DOHH2 (cell line): ENCODE data around the gene C1QTNF6.

ENCODE experiments used
- H3F3A ChIP-seq: fragments of 200-600 bp; sonication (generic), shearing (Covaris generic); 2 replicates; pipeline ENCODE4 v1.6.0; 2016; ENCODE audit warnings: antibody characterized with exemption, mild to moderate bottlenecking; ENCODE audit not compliant: control insufficient read depth, insufficient read depth
- H3K27ac ChIP-seq: fragments of 200-600 bp; sonication (generic); 2 replicates; pipeline ENCODE4 v1.5.1; 2014; ENCODE audit warnings: low read depth, mild to moderate bottlenecking, low read length, moderate library complexity
- H3K27me3 ChIP-seq: fragments of 200-600 bp; sonication (generic); 2 replicates; pipeline ENCODE4 v1.6.1; 2014; ENCODE audit warnings: mild to moderate bottlenecking, low read length, mixed read lengths; ENCODE audit not compliant: control insufficient read depth
- H3K36me3 ChIP-seq: fragments of 200-600 bp; sonication (generic); 2 replicates; pipeline ENCODE4 v1.6.1; 2014; ENCODE audit warnings: mild to moderate bottlenecking, low read length, moderate library complexity, mixed read lengths; ENCODE audit not compliant: control insufficient read depth
- H3K4me1 ChIP-seq: fragments of 200-600 bp; sonication (generic); 2 replicates; pipeline ENCODE4 v1.6.1; 2014; ENCODE audit warnings: mild to moderate bottlenecking, low read length, mixed read lengths; ENCODE audit not compliant: control insufficient read depth
- H3K4me2 ChIP-seq: fragments of 200-600 bp; sonication (generic); 2 replicates; pipeline ENCODE4 v1.6.0; 2014; ENCODE audit warnings: mild to moderate bottlenecking, low read length, moderate library complexity
- H3K4me3 ChIP-seq: fragments of 200-600 bp; sonication (generic); 2 replicates; pipeline ENCODE4 v1.5.1; 2014; ENCODE audit warnings: mild to moderate bottlenecking, low read length, mixed read lengths
- H3K79me2 ChIP-seq: fragments of 200-600 bp; sonication (generic); 2 replicates; pipeline ENCODE4 v1.6.1; 2014; ENCODE audit warnings: mild to moderate bottlenecking, low read length, mixed read lengths; ENCODE audit not compliant: control insufficient read depth
- H3K9me2 ChIP-seq: fragments of 200-600 bp; sonication (generic); replicated peaks from 2 replicates; pipeline ENCODE4 v1.6.1; 2014; ENCODE audit warnings: mild to moderate bottlenecking, low read length, mixed read lengths; ENCODE audit not compliant: control insufficient read depth
- H3K9me3 ChIP-seq: fragments of 200-600 bp; sonication (generic); 2 replicates; pipeline ENCODE4 v1.6.1; 2014; ENCODE audit warnings: antibody characterized with exemption, low read length, mixed read lengths; ENCODE audit not compliant: control insufficient read depth, insufficient read depth
- H4K20me1 ChIP-seq: fragments of 200-600 bp; sonication (generic); 2 replicates; pipeline ENCODE4 v1.6.0; 2014; ENCODE audit warnings: low read depth, mild to moderate bottlenecking, antibody characterized with exemption, low read length, moderate library complexity; ENCODE audit not compliant: control insufficient read depth, insufficient read depth
- CTCF ChIP-seq: fragments of 200-600 bp; sonication (generic); IDR thresholded peaks from one replicate; pipeline ENCODE4 v1.5.1; 2014; ENCODE audit warnings: antibody characterized with exemption, mild to moderate bottlenecking, low read depth, low read length; ENCODE audit not compliant: poor library complexity, severe bottlenecking
- EZH2phosphoT487 ChIP-seq: fragments of 200-600 bp; sonication (generic); IDR thresholded peaks from 2 replicates; pipeline ENCODE4 v1.6.1; 2017; ENCODE audit warnings: borderline replicate concordance, mild to moderate bottlenecking, antibody characterized with exemption, low read length, moderate library complexity, mixed read lengths

C1QTNF6 gene

DNA sequence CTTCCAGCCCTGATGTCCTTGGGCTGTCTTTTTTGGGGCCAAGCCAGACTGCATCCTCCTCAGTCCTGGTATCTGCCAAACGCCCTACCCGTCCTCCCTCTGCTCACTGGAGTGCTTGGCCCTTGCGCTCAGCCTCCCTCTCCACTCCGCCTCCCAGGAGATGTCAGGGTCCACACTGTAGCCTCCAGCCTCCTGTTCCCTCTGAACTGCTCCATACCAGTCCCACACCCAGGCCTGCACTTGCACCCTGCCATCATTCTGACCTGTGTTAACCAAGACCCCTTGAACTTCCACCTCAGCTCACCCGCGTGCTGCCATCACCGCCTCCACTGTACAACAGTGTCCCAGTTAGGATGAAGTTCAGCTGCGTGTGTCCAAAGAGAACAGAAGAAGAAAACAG is 32.1 kb downstream of the C1QTNF6 start:
- H3K27ac ChIP-seq, result no peak overlapping the region

GRCh38 chr22:37154925-37155712 is 32.9 kb downstream of the C1QTNF6 start:
- Histone ChIP-seq H3K36me3 (no peaks in the 10 kb centered on the region), H3K4me1 (peaks cover 1% of the 10 kb centered on the region; the same call in 1 of the 2 replicates), H3K79me2 (no peaks in the 10 kb centered on the region), H3K27me3 (peaks cover 17% of the 10 kb centered on the region), H4K20me1 (no peaks in the 10 kb centered on the region), H3K4me3 (no peak overlapping the region), H3K9me3 (no peaks in the 10 kb centered on the region), H3K27ac (no peak overlapping the region), H3K9me2 (no peaks in the 10 kb centered on the region), H3K4me2 (no peak overlapping the region), H3F3A (no peaks in the 10 kb centered on the region)
- TF ChIP-seq EZH2phosphoT487 (no peak), CTCF (no peak)

More for the DNA sequence above, 32.1 kb downstream of the C1QTNF6 start:
- Histone ChIP-seq H3K27me3 (peaks cover 17% of the 10 kb centered on the region), H3K4me2 (no peak overlapping the region), H3K4me1 (no peaks in the 10 kb centered on the region), H3K9me2 (no peaks in the 10 kb centered on the region), H3K4me3 (no peak overlapping the region), H3K9me3 (peaks cover under 1% of the 10 kb centered on the region; the same call in 1 of the 2 replicates), H3F3A (no peaks in the 10 kb centered on the region), H4K20me1 (no peaks in the 10 kb centered on the region), H3K79me2 (no peaks in the 10 kb centered on the region), H3K36me3 (no peaks in the 10 kb centered on the region)
- TF ChIP-seq EZH2phosphoT487 (no peak), CTCF (no peak)

DNA sequence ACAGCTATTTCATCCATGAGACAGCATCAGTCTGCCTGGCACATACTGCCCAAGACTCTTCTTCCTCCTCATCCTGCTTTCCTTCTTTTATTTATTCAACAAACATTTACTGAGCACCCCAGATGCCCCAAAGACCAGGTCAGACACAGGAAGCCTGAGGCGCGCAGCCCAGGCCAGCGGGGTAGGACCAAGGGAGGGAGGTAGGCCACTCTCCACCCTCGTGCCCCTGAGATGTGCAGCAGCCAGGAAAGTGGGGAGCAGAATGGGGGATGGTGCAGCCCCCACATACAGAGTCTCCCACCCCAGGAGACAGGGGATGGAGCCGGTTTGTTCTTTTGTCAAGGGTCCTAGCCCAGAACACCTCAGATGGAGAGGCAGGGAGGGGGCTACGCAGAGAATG is 34.1 kb downstream of the C1QTNF6 start:
- H3K27ac ChIP-seq, result no peak overlapping the region
- H3K4me2 ChIP-seq, result no peak overlapping the region
- H3K36me3 ChIP-seq, result no peaks in the 10 kb centered on the region
- no peaks in the 10 kb centered on the region for H3K79me2 ChIP-seq
- H3K4me3 ChIP-seq, result no peak overlapping the region
- H3F3A ChIP-seq, result no peaks in the 10 kb centered on the region
- H3K4me1 ChIP-seq, result peaks cover 8% of the 10 kb centered on the region; the same call in 1 of the 2 replicates
- H4K20me1 ChIP-seq, result no peaks in the 10 kb centered on the region
- H3K9me3 ChIP-seq, result no peaks in the 10 kb centered on the region
- TF ChIP-seq EZH2phosphoT487, result no peak
- TF ChIP-seq CTCF, result no peak
- peaks cover 23% of the 10 kb centered on the region for H3K27me3 ChIP-seq
- no peaks in the 10 kb centered on the region for H3K9me2 ChIP-seq
